HT1080 (cell line): Measurements from ENCODE around the gene IFT122. TPM values are rescaled to one million over a fixed set of nuclear protein-coding genes. Genes with fewer than 3 reads are reported as not detected.
"Not testable (repeated sequence)": the region's sequence is repeated elsewhere in the genome, so short reads cannot be mapped to it uniquely, and the experiment has no call there.

Source experiments
- DNase-seq: peaks from one replicate; pipeline ENCODE4 v3.0.0-alpha.2; 2015; ENCODE audit warnings: low read depth
- total RNA-seq: library from RNA; depleted of rRNA; stranded (reverse); fragments of >200 nt; shearing (Covaris generic); gene quantifications from 2 replicates; pipeline ENCODE4 v1.2.3, GENCODE V29; 2014

The IFT122 gene
- total RNA-seq, 1 experiment from 2014 or later, result 14.6 TPM

GRCh38 chr3:129534428-129535027, 94.5 kb downstream of the IFT122 start:
- no peak for DNase-seq

- no peak for DNase-seq
These were observed 95.1 kb downstream of the IFT122 start for GRCh38 chr3:129535075-129535474.

- DNase-seq, result no peak
These were observed 96.3 kb downstream of the IFT122 start for GRCh38 chr3:129536374-129536667.

- DNase-seq, result no peak
These were observed 96.8 kb downstream of the IFT122 start for GRCh38 chr3:129536804-129537203.

- no peak for DNase-seq
These were observed 99.2 kb downstream of the IFT122 start for GRCh38 chr3:129539206-129539605.

- DNase-seq, result no peak
These were observed 100.9 kb downstream of the IFT122 start for GRCh38 chr3:129540776-129541516.

GRCh38 chr3:129542747-129543146, 102.7 kb downstream of the IFT122 start:
- DNase-seq, result no peak

- DNase-seq, result no peak
These were observed 103.2 kb downstream of the IFT122 start, which contains the start of gene H1-8 for GRCh38 chr3:129543156-129543790. H1-8 (plus strand) TSS chr3:129543175; CDS start chr3:129543219, 44 bp downstream.

- DNase-seq, result no peak
These were observed 104.0 kb downstream of the IFT122 start for GRCh38 chr3:129543999-129544398.

GRCh38 chr3:129545951-129546350, 105.9 kb downstream of the IFT122 start:
- DNase-seq, result not testable (repeated sequence)

GRCh38 chr3:129547241-129547640, 107.2 kb downstream of the IFT122 start:
- DNase-seq, result no peak

- no peak for DNase-seq
These were observed 108.3 kb downstream of the IFT122 start for GRCh38 chr3:129548104-129548965.

GRCh38 chr3:129549006-129549800, 109.2 kb downstream of the IFT122 start:
- peak; percentile 74 for DNase-seq

- no peak for DNase-seq
These were observed 109.8 kb downstream of the IFT122 start for GRCh38 chr3:129549805-129550204.

- DNase-seq, result no peak
These were observed 112.4 kb downstream of the IFT122 start for GRCh38 chr3:129552287-129553050.

GRCh38 chr3:129553171-129553570, 113.1 kb downstream of the IFT122 start:
- no peak for DNase-seq

GRCh38 chr3:129553719-129554118, 113.7 kb downstream of the IFT122 start:
- DNase-seq, result no peak

GRCh38 chr3:129554356-129555152, 114.5 kb downstream of the IFT122 start:
- DNase-seq, result no peak

GRCh38 chr3:129555153-129555550, 115.1 kb downstream of the IFT122 start:
- DNase-seq, result no peak
